Activated CD4-positive, alpha-beta T cell treated with anti-CD3 and anti-CD28 coated beads for 24 hours (primary cell): ENCODE results near the gene HBS1L.

Experiments used
- DNase-seq, 2 donors: peaks; one replicate each; pipeline ENCODE4 v3.0.0-alpha.2; 2020; ENCODE audit warnings: low read depth in 2 of 2

Gene HBS1L

DNA sequence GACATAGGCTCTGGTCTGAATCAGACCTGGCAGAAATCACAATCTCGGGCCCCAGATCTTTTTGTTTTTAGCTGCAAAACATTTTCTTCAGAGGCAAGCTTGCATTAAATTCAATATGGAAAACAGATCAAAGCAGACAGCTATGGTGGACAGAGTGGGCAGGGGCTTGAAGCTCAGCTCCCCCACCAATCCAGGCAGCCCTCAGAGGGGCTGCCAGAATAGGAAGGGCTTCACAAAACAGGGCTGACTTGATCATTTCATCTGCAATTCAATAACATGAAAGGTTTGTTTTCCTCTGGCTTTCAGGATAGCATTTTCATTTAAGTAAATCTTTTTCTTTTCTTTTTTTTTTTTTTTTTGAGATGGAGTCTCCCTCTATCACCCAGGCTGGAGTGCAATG, 55.5 kb downstream of the HBS1L start:
- no peak for DNase-seq

- no peak for DNase-seq
Observed at GRCh38 chr6:134997133-134997995, 57.3 kb downstream of the HBS1L start.

DNA sequence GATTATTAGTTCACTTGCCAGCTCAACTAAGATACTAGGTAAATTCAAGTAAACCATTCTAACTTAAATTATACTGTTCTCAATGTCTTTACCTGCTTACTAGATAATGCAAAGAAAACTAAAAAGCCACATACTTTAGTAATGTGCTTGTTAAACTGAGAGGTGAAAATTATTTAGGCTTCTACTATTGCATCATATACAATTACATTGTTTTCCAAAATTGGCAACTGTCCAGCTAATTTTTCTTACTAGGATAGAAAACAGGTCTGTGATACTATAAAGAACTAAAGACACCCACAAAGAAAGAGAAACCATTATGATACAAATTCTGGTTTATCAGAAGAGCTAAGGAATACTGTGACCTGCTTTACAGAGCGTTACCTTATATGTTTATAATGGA, 59.1 kb downstream of the HBS1L start:
- DNase-seq: no peak

GRCh38 chr6:134994431-134994830, 60.2 kb downstream of the HBS1L start:
- DNase-seq: no peak

GRCh38 chr6:134992155-134992554, 62.5 kb downstream of the HBS1L start:
- DNase-seq: no peak

DNA sequence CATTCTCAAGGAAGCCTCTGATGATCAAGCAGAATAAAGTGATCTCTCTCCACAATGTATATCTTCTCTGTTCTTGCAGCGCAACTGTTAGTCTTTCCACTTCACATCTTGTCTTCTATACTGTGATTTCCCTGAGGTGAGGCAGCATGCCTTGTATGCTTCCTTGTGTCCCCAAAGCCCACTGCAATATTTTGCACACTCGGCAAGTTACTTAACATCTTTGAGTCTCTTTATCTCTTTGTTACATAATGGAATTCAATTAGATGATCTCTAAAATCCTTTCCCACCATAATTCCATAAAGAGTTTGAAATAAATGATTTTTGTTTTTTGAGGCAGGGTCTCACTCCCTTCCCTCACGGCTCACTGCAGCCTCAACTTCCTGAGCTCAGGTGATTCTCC, 64.4 kb downstream of the HBS1L start:
- no peak for DNase-seq

- DNase-seq: no peak
Observed at GRCh38 chr6:134984821-134985220, 69.8 kb downstream of the HBS1L start.

DNA sequence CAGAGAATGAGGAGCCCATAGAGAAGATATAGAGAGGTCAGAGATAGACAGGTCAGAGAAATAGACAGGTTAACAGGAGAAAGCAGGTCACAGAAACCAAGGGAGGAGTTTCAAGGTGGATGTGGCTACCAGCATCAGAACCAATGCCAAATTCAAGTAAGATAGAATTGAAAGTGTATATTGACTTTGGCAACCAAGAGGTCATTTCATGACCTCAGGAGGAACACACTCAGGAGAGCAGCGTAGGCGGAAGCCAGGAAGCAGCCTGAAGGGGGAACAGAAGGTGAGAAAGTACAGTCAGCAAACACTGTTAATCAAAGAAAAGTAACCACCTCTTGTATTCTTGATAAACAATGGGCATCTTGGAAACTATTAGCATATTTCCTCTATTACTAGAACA, 70.8 kb downstream of the HBS1L start:
- DNase-seq: no peak

DNA sequence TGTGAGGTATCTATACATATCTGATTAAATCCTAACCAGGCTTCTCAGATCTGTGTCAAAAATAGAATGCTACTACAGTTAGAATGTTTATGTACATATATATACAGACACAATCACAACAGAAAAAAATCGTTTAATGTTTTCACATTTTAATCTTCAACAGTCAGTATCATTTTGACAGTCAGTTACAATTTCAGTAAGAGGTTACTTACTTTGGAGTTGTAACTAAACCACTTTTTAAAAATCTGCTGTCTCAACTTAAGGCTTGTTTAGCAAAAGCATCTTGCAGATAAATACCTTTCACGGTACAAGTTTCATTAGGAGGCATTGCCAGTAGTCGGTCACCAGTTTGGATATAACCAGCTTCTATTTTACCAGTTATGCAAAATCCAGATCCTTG, 72.5 kb downstream of the HBS1L start:
- no peak for DNase-seq

GRCh38 chr6:134980846-134981245, 73.8 kb downstream of the HBS1L start:
- no peak for DNase-seq

DNA sequence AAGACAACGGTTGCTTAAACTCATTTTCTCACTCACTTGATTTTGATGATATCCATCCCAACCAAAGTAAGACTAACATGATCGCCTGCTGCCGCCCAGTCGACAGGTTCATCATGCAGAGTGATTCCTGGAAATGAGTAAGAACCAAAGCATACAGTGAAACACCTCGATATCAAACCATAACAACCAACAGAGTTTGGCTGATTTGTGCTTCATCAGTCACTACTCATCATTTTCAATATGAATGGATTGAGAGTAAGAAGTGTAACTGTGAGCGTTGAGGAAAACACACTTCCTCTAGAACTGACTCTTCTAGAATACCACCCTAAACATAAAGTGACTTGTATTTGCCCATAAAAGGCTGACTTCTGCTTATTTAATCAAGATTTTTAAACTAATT, 75.5 kb downstream of the HBS1L start:
- DNase-seq: peak; percentile 23 to 30

DNA sequence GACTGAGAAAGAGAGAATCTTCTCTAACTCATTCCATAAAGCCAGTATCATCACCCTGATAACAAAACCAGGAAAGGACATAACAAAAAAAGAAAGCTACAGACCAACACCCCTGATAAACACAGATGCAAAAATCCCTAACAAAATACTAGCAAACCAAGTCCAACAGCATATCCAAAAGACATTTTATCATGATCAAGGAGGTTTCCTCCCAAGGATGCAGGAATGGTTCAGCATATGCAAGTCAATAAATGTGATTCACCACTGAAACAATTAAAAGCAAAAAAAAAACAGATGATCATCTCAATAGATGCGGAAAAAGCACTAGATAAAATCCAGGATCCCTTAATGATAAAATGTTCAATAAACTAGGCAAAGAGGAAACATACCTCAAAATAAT, 80.3 kb downstream of the HBS1L start:
- no peak for DNase-seq

DNA sequence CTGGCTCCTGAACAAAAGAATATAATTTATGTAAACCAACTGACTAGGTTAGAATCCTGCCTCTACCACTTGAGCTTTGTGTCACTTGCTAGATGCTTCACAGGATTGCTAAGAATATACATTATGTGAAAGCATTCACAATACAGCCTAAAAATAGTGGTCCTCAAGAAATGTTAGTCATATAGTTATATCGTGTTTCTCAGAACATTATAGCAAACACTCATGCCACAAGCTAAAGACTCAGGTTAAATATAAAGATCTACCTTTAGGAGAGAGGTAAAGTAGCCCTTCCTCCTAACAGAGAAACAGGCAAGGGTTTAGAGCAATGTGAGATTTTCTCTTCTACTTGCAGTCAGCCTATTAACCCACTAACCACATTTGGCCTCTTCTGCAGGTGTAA, 86.9 kb downstream of the HBS1L start:
- no peak for DNase-seq

DNA sequence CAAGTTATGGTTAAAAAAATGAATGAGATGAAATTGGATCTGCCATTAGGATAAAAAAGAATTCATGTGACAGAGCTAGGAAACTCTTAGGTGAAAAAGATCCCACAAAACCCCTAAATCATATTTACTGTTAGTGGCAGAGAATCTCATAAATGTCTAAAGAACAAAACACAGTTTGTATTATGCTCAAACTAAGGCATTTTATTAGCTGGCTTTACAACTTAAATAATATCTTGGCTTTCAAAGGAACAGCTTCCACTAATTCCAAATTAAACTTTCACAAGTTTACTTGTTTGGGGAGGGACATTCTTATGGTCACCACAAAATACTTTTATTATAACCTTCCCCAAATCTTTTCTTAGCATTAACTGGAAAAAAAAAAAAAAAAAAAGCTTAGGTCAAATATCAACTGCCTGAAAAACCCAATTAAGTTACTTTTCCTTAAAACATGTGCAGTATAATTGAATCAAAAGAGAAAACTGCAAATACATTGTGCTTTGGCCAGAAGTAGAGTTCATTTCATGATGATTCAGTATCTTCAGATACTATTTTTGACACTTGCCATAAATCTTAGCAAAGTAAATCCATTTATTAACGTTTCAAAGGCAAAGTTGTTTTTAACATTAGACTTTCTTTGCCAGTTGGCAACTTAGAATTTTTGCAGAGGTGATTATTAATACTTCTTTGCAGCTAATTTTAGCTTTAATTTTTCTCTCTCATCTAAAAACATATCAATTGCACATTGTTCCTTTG, 90.0 kb downstream of the HBS1L start:
- no peak for DNase-seq

GRCh38 chr6:134962421-134962820, 92.2 kb downstream of the HBS1L start:
- no peak for DNase-seq

GRCh38 chr6:134961366-134961765, 93.3 kb downstream of the HBS1L start:
- no peak for DNase-seq

- DNase-seq: no peak
Observed at GRCh38 chr6:134959603-134960002, 95.0 kb downstream of the HBS1L start.

GRCh38 chr6:134956676-134957075, 97.9 kb downstream of the HBS1L start:
- no peak for DNase-seq

GRCh38 chr6:134956032-134956431, 98.6 kb downstream of the HBS1L start:
- DNase-seq: no peak

DNA sequence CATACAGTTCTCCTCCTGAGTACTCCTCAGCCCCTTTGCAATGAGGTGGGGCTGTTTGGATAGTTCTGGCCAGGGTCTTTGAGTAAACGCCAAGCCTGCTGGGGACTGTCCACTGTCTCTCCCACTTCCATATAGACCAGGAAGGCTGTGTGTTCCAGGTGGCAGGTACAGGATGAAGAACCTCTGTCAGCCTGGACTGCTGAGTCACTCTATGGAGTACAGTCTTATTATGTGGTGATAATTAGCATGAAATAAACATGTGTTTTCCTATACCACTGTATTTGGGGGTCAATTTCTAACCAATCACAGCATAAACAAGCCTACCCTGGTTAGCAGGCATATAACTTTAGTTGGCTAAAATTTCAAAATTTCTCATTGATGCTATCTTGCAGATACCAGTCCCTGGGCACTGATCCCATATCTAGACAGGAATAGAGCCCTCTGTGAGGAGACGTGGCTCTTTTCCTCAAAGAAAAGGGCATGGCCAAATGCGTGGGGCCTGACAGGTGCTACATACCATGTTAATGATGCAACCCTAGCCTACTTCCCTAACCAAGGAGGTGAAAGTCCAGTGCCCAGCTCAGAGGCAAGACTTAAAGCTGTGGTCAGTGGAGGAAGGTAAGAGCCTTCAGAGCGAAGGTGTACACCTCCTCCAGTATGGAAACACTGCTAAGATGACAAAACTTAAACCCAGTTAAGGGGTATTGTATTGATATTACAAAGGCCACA, 100.2 kb downstream of the HBS1L start:
- no peak for DNase-seq

- no peak for DNase-seq
Observed at GRCh38 chr6:134951494-134952263, 102.9 kb downstream of the HBS1L start.

DNA sequence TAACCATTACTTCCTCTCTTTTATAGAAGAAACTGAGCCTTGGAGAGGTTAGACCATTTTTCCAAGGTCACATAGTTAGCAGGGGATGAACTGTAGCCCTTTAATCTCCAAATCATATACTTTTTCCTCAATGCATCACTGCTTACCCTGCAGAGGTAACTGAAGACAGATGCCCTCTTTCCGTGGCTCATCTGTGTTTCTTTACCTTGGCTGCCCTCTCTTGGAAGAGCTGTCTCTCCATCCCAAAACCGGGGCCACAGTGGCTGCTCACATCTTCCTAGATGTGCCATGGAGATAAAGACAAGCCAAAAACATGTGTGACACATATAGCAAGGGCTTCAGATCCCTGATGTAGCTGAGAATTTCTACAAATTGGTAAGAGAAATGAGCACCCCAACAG, 104.1 kb downstream of the HBS1L start:
- DNase-seq: no peak
